ENCODE results near the gene PPP1R3A.

The PPP1R3A gene, protein sequence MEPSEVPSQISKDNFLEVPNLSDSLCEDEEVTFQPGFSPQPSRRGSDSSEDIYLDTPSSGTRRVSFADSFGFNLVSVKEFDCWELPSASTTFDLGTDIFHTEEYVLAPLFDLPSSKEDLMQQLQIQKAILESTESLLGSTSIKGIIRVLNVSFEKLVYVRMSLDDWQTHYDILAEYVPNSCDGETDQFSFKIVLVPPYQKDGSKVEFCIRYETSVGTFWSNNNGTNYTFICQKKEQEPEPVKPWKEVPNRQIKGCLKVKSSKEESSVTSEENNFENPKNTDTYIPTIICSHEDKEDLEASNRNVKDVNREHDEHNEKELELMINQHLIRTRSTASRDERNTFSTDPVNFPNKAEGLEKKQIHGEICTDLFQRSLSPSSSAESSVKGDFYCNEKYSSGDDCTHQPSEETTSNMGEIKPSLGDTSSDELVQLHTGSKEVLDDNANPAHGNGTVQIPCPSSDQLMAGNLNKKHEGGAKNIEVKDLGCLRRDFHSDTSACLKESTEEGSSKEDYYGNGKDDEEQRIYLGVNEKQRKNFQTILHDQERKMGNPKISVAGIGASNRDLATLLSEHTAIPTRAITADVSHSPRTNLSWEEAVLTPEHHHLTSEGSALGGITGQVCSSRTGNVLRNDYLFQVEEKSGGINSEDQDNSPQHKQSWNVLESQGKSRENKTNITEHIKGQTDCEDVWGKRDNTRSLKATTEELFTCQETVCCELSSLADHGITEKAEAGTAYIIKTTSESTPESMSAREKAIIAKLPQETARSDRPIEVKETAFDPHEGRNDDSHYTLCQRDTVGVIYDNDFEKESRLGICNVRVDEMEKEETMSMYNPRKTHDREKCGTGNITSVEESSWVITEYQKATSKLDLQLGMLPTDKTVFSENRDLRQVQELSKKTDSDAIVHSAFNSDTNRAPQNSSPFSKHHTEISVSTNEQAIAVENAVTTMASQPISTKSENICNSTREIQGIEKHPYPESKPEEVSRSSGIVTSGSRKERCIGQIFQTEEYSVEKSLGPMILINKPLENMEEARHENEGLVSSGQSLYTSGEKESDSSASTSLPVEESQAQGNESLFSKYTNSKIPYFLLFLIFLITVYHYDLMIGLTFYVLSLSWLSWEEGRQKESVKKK

DNA sequence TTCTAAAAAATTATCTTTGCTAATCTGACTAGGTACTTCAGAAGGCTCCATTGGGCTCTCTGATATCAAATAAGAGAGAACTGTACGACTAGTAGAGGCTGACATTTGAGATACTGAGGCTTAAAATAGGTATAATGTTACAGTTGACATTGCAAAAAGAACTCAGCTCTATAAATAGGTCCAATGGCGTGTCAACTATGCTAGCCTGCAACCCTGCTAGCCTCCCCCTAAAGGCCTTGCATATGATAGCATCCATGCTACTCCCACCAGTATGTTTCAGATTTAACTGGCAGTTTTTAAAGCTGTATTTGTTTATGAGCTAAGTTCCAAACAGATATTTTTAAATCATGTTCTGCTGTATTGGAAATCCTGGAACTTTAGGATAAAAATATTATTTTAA is at the start of gene PPP1R3A:
TSS of gene PPP1R3A (minus strand) at position 64 of the 400 bp plus-strand sequence. CDS start at position 51, 13 bp downstream.
- no peak within 1 kb of the TSS for H3K4me3 ChIP-seq (ENCODE audit: low read depth in 1 of 2, low read length in 1 of 2)
- TF ChIP-seq, protein P1, sequence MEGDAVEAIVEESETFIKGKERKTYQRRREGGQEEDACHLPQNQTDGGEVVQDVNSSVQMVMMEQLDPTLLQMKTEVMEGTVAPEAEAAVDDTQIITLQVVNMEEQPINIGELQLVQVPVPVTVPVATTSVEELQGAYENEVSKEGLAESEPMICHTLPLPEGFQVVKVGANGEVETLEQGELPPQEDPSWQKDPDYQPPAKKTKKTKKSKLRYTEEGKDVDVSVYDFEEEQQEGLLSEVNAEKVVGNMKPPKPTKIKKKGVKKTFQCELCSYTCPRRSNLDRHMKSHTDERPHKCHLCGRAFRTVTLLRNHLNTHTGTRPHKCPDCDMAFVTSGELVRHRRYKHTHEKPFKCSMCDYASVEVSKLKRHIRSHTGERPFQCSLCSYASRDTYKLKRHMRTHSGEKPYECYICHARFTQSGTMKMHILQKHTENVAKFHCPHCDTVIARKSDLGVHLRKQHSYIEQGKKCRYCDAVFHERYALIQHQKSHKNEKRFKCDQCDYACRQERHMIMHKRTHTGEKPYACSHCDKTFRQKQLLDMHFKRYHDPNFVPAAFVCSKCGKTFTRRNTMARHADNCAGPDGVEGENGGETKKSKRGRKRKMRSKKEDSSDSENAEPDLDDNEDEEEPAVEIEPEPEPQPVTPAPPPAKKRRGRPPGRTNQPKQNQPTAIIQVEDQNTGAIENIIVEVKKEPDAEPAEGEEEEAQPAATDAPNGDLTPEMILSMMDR (IDR thresholded peaks at IDR 0.05) = no peak
- H3K27ac ChIP-seq = no peak within 1 kb of the TSS
- no peaks in the 10 kb centered on the region for H3K27me3 ChIP-seq
- H3K9me3 ChIP-seq = no peaks in the 10 kb centered on the region
- H3K36me3 ChIP-seq = no peaks in the 10 kb centered on the region
- H3K4me1 ChIP-seq (ENCODE audit: control insufficient read depth in 1 of 2, insufficient read depth in 1 of 2, low read depth in 1 of 2, low read length in 1 of 2) = no peaks in the 10 kb centered on the region

DNA sequence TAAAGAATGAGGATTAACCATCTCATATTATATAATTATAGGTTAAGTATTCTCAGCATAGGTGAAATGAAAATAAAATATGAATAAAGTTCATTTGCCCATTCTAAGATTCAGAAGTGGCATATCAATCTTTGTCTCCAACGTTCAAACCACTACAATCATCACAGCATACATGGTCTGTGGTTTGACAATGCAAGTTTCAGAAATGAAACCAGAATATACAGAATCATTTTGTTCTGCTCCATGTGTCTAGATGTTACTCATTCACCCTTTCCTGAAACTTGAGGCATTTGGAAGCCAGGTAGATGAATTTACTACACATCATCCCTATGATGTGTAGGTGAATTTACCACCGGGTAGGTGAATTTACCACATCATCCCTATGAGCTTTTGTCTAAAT is 44.5 kb upstream of the PPP1R3A start:
- no peaks in the 10 kb centered on the region for H3K36me3 ChIP-seq
- H3K4me3 ChIP-seq (ENCODE audit: low read depth in 1 of 2, low read length in 1 of 2) = no peak overlapping the region
- TF ChIP-seq, protein P1 (IDR thresholded peaks at IDR 0.05) = no peak
- H3K9me3 ChIP-seq = no peaks in the 10 kb centered on the region
- no peaks in the 10 kb centered on the region for H3K4me1 ChIP-seq (ENCODE audit: control insufficient read depth in 1 of 2, insufficient read depth in 1 of 2, low read depth in 1 of 2, low read length in 1 of 2)
- no peak overlapping the region for H3K27ac ChIP-seq
- H3K27me3 ChIP-seq = no peaks in the 10 kb centered on the region

DNA sequence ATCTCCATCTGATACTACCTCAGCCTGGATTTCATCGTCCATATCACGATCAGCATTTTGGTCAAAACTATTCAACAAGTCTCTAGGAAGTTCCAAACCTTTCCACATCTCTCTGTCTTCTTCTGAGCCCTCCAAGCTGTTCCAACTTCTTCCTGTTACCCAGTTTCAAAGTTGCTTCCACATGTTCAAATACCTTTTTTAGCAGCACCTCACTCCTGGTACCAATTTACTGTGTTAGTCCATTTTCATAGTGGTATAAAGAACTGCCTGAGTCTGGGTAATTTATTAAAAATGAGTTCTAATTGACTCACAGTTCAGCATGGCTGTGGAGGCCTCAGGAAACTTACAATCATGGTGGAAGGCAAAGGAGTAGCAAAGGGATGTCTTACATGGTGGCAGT is 41.1 kb upstream of the PPP1R3A start:
- Histone ChIP-seq H3K27ac (no peak overlapping the region), H3K27me3 (no peaks in the 10 kb centered on the region), H3K36me3 (no peaks in the 10 kb centered on the region), H3K9me3 (no peaks in the 10 kb centered on the region), H3K4me1 (ENCODE audit: control insufficient read depth in 1 of 2, insufficient read depth in 1 of 2, low read depth in 1 of 2, low read length in 1 of 2) (no peaks in the 10 kb centered on the region), H3K4me3 (ENCODE audit: low read depth in 1 of 2, low read length in 1 of 2) (no peak overlapping the region)
- TF ChIP-seq, protein P1 (IDR thresholded peaks at IDR 0.05) = no peak

DNA sequence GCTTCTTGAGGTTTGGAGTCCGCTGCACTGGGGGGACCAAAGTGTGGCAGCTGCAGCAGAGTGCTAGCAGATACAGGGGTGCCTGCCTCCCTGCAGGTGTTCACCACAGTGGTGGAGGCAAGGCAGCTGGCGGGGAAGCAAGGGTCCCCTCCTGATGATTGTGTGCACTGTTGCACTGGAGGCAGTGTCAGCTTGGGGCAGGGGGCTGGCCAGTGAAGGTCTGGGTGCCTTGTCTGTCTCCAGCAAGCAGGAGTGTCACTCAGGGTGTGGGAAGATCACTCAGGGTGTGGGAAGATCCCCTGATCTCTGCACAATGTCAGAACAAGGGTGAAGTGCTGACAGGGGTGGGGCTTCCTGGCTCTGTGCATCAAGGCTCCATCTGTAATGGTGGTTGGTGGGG is 36.3 kb upstream of the PPP1R3A start:
- TF ChIP-seq, protein P1 (IDR thresholded peaks at IDR 0.05) = no peak
- Histone ChIP-seq H3K9me3 (no peaks in the 10 kb centered on the region), H3K27me3 (no peaks in the 10 kb centered on the region), H3K4me1 (ENCODE audit: control insufficient read depth in 1 of 2, insufficient read depth in 1 of 2, low read depth in 1 of 2, low read length in 1 of 2) (no peaks in the 10 kb centered on the region), H3K36me3 (no peaks in the 10 kb centered on the region), H3K4me3 (ENCODE audit: low read depth in 1 of 2, low read length in 1 of 2) (no peak overlapping the region), H3K27ac (no peak overlapping the region)

DNA sequence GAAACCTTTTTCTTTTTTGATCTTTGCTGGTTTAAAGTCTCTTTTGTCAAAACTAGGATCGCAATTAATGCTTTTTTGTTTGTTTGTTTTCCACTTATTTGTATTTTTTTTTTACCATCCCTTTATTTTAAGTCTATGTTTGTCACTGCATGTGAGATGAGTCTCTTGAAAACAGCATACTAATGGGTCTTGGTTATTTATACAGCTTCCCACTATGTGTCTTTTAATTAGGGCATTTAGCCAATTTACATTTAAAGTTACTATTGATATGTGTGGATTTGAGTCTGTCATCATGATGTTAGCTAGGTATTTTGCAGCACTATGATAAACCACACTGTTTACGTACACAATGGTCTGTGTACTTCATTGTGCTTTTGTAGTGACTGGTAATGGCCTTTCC is 34.7 kb upstream of the PPP1R3A start:
- Histone ChIP-seq H3K36me3 (no peaks in the 10 kb centered on the region), H3K9me3 (no peaks in the 10 kb centered on the region), H3K27me3 (no peaks in the 10 kb centered on the region), H3K4me3 (ENCODE audit: low read depth in 1 of 2, low read length in 1 of 2) (no peak overlapping the region), H3K27ac (no peak overlapping the region), H3K4me1 (ENCODE audit: control insufficient read depth in 1 of 2, insufficient read depth in 1 of 2, low read depth in 1 of 2, low read length in 1 of 2) (no peaks in the 10 kb centered on the region)
- TF ChIP-seq, protein P1 (IDR thresholded peaks at IDR 0.05) = no peak
